ENCODE results near the gene CIART.

CIART gene

GRCh38 chr1:150271291-150271959 is 10.9 kb upstream of the CIART start:
- Histone ChIP-seq H3K27ac (ENCODE audit: low read depth, low read length, poor library complexity, severe bottlenecking) (no peak overlapping the region), H3K27me3 (ENCODE audit: insufficient read depth, low read length) (no peaks in the 10 kb centered on the region), H4K20me1 (ENCODE audit: insufficient read depth, low read length) (no peaks in the 10 kb centered on the region), H3K4me2 (ENCODE audit: low read length) (no peak overlapping the region), H3F3A (ENCODE audit: insufficient read depth, low read length) (no peaks in the 10 kb centered on the region), H3K9me3 (ENCODE audit: low read length) (no peaks in the 10 kb centered on the region), H3K9me2 (ENCODE audit: low read depth, low read length) (no peaks in the 10 kb centered on the region), H3K79me2 (ENCODE audit: insufficient read depth, low read length) (peaks cover 10% of the 10 kb centered on the region), H3K9ac (ENCODE audit: low read length) (no peak overlapping the region), H3K4me1 (ENCODE audit: insufficient read depth, low read length, severe bottlenecking) (peaks cover 29% of the 10 kb centered on the region), H3K4me3 (ENCODE audit: low read depth, low read length, poor library complexity, severe bottlenecking) (no peak overlapping the region), H3K36me3 (ENCODE audit: insufficient read depth, low read length) (peaks cover 9% of the 10 kb centered on the region; the same call in 1 of the 2 replicates), H2AFZ (ENCODE audit: low read length) (no peak overlapping the region)
- TF ChIP-seq EZH2 (IDR thresholded peaks at IDR 0.05; ENCODE audit: borderline replicate concordance, low read length) (no peak), CTCF (IDR thresholded peaks at IDR 0.05; ENCODE audit: low read length) (no peak)

- Histone ChIP-seq H3K4me2 (ENCODE audit: low read length) (no peak overlapping the region), H3K9ac (ENCODE audit: low read length) (no peak overlapping the region)
Observed at GRCh38 chr1:150273311-150273710, 9.0 kb upstream of the CIART start.

GRCh38 chr1:150280138-150280707 is 2.1 kb upstream of the CIART start:
- no peak overlapping the region for H3K4me3 ChIP-seq (ENCODE audit: low read depth, low read length, poor library complexity, severe bottlenecking)
- no peaks in the 10 kb centered on the region for H3K9me3 ChIP-seq (ENCODE audit: low read length)
- H3F3A ChIP-seq (ENCODE audit: insufficient read depth, low read length): no peaks in the 10 kb centered on the region
- H3K27me3 ChIP-seq (ENCODE audit: insufficient read depth, low read length): peaks cover 3% of the 10 kb centered on the region; the same call in 1 of the 2 replicates
- H3K9me2 ChIP-seq (ENCODE audit: low read depth, low read length): no peaks in the 10 kb centered on the region
- no peaks in the 10 kb centered on the region for H4K20me1 ChIP-seq (ENCODE audit: insufficient read depth, low read length)
- no peak overlapping the region for H2AFZ ChIP-seq (ENCODE audit: low read length)
- no peaks in the 10 kb centered on the region for H3K79me2 ChIP-seq (ENCODE audit: insufficient read depth, low read length)
- no peaks in the 10 kb centered on the region for H3K36me3 ChIP-seq (ENCODE audit: insufficient read depth, low read length)
- no peak overlapping the region for H3K27ac ChIP-seq (ENCODE audit: low read depth, low read length, poor library complexity, severe bottlenecking)
- peaks cover 11% of the 10 kb centered on the region for H3K4me1 ChIP-seq (ENCODE audit: insufficient read depth, low read length, severe bottlenecking)
- TF ChIP-seq CTCF (IDR thresholded peaks at IDR 0.05; ENCODE audit: low read length) (no peak), EZH2 (IDR thresholded peaks at IDR 0.05; ENCODE audit: borderline replicate concordance, low read length) (no peak)
- no peak overlapping the region for H3K9ac ChIP-seq (ENCODE audit: low read length)
- H3K4me2 ChIP-seq (ENCODE audit: low read length): no peak overlapping the region

More at GRCh38 chr1:150273311-150273710, 9.0 kb upstream of the CIART start:
- no peak overlapping the region for H2AFZ ChIP-seq (ENCODE audit: low read length)
- peaks cover 17% of the 10 kb centered on the region for H3K4me1 ChIP-seq (ENCODE audit: insufficient read depth, low read length, severe bottlenecking)
- H3K9me2 ChIP-seq (ENCODE audit: low read depth, low read length): no peaks in the 10 kb centered on the region
- H3K27ac ChIP-seq (ENCODE audit: low read depth, low read length, poor library complexity, severe bottlenecking): no peak overlapping the region
- no peaks in the 10 kb centered on the region for H3K36me3 ChIP-seq (ENCODE audit: insufficient read depth, low read length)
- no peak overlapping the region for H3K4me3 ChIP-seq (ENCODE audit: low read depth, low read length, poor library complexity, severe bottlenecking)
- H3K79me2 ChIP-seq (ENCODE audit: insufficient read depth, low read length): peaks cover 4% of the 10 kb centered on the region; the same call in 1 of the 2 replicates
- no peaks in the 10 kb centered on the region for H4K20me1 ChIP-seq (ENCODE audit: insufficient read depth, low read length)
- H3F3A ChIP-seq (ENCODE audit: insufficient read depth, low read length): no peaks in the 10 kb centered on the region
- H3K27me3 ChIP-seq (ENCODE audit: insufficient read depth, low read length): no peaks in the 10 kb centered on the region
- TF ChIP-seq EZH2 (IDR thresholded peaks at IDR 0.05; ENCODE audit: borderline replicate concordance, low read length): no peak
- no peak for TF ChIP-seq CTCF (IDR thresholded peaks at IDR 0.05; ENCODE audit: low read length)
- H3K9me3 ChIP-seq (ENCODE audit: low read length): no peaks in the 10 kb centered on the region

Measured in OCI-LY1 (cell line).